ENCODE results near the gene UXS1.

- TF ChIP-seq CTCF (IDR thresholded peaks at IDR 0.05) (no peak), POLR2A (IDR thresholded peaks at IDR 0.05) (no peak)
These were observed 132.3 kb downstream of the UXS1 start for GRCh38 chr2:106061611-106062349.
